ENCODE data around the gene TRAPPC4. TPM values are rescaled to one million over a fixed set of nuclear protein-coding genes. Genes with fewer than 3 reads are reported as not detected.
A peak's percentile ranks its signal among the peaks of the same experiment; 100 is the strongest.
"Not testable (repeated sequence)": the region's sequence is repeated elsewhere in the genome, so short reads cannot be mapped to it uniquely, and the experiment has no call there.

TRAPPC4 gene, protein sequence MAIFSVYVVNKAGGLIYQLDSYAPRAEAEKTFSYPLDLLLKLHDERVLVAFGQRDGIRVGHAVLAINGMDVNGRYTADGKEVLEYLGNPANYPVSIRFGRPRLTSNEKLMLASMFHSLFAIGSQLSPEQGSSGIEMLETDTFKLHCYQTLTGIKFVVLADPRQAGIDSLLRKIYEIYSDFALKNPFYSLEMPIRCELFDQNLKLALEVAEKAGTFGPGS
- 10 to 100 TPM; 43.0 to 82.8 (median 66.9) TPM for total RNA-seq

DNA sequence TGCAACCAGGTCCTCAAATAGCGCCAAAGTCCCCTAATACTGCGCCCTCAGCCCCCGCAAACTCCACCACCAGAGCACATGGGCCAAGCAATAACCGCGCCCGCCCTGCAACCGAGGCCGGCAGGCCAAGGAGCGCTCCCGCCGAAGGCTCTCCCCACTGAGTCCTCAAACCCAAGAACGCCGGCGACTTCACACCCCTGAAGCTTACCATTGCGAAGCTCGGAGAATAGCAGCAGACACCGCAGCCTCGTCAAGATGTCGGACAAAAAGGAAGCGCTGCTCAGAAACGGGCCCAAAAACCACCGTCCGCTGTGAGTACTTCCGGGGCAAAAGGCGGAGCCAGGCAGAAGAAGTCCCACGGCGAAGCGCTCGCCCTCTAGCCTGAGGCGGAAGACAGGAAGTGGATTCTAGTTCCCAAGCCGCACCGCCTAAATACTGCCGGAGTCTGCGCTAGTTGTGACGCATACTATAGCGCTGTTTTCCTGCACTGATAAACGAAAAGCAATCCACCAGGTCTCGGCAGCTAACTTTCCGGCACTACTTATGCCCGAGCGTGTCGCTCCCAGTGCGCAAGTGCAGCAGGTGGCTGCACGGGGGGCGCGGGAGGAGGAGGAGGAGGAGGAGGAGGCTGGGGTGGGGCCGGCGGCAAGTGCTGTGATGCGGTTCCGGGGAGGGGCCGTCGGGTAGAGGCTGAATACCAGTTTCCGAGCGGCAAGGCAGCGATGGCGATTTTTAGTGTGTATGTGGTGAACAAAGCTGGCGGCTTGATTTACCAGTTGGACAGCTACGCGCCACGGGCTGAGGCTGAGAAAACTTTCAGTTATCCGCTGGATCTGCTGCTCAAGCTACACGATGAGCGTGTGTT lies at the start of gene TRAPPC4, which contains the start of gene RPS25:
TSS of gene TRAPPC4 (plus strand) at position 693 of the 865 bp plus-strand sequence. CDS start at position 723, 30 bp downstream.
TSS of gene RPS25 (minus strand) at position 270 of the 865 bp plus-strand sequence. CDS start at position 211, 59 bp downstream.
- peaks cover 38 to 50% of the 10 kb centered on the region in 2 donors for H3K4me1 ChIP-seq
- peak; percentile 95 to 96 for ATAC-seq
- H3K27ac ChIP-seq = peak within 1 kb of the TSS; percentile 95 to 98 (median 98)
- H3K36me3 ChIP-seq = peaks cover 0 to 49% of the 10 kb centered on the region in 2 donors
- H3K9me3 ChIP-seq = no peaks in the 10 kb centered on the region
- TF ChIP-seq POLR2A (IDR thresholded peaks at IDR 0.05) = peak; percentile 85 to 88
- TF ChIP-seq, protein P1, sequence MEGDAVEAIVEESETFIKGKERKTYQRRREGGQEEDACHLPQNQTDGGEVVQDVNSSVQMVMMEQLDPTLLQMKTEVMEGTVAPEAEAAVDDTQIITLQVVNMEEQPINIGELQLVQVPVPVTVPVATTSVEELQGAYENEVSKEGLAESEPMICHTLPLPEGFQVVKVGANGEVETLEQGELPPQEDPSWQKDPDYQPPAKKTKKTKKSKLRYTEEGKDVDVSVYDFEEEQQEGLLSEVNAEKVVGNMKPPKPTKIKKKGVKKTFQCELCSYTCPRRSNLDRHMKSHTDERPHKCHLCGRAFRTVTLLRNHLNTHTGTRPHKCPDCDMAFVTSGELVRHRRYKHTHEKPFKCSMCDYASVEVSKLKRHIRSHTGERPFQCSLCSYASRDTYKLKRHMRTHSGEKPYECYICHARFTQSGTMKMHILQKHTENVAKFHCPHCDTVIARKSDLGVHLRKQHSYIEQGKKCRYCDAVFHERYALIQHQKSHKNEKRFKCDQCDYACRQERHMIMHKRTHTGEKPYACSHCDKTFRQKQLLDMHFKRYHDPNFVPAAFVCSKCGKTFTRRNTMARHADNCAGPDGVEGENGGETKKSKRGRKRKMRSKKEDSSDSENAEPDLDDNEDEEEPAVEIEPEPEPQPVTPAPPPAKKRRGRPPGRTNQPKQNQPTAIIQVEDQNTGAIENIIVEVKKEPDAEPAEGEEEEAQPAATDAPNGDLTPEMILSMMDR (IDR thresholded peaks at IDR 0.05 in 4 of 5, conservative IDR thresholded peaks at IDR 0.05 in 1 of 5) = no peak
- peak; percentile 94 to 96 for DNase-seq
- H3K4me3 ChIP-seq = peak within 1 kb of the TSS; percentile 70 to 99 (median 90)
- H3K27me3 ChIP-seq = no peaks in the 10 kb centered on the region
- in situ Hi-C loops (cut with MboI; ENCODE audit: low sequenced_read_pairs in 4 of 4) (no loop called here), intact Hi-C loops (cut with DNase I; ENCODE audit: low total_unique reads) (loop anchor here (1.0 to 5.0 kb wide), 2 partner anchors 20 to 91 kb away; partner anchors contain the start of genes BCL9L and CENATAC)

DNA sequence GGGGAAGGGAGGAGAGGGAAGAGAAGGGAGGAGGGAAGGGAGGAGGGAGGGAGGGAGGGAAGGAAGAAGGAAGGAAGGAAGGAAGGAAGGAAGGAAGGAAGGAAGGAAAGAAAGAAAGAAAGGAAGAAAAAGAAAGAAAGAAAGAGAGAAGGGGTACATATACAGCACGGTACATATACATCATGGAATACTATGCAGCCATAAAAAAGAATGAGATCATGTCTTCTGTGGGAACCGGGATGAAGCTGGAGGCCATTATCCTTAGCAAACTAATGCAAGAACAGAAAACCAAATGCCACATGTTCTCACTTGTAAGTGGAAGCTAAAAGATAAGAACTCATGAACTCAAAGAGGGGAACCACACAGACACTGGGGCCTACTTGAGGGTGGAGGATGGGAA lies 49.1 kb upstream of the TRAPPC4 start:
- in situ Hi-C loops (cut with MboI; ENCODE audit: low sequenced_read_pairs in 4 of 4); ATAC-seq; intact Hi-C loops (cut with DNase I; ENCODE audit: low total_unique reads); H3K36me3 ChIP-seq; H3K9me3 ChIP-seq; H3K4me3 ChIP-seq; H3K27me3 ChIP-seq; DNase-seq; H3K4me1 ChIP-seq; H3K27ac ChIP-seq: not testable (repeated sequence)

- H3K4me1 ChIP-seq = no peaks in the 10 kb centered on the region
- TF ChIP-seq, protein P1 (IDR thresholded peaks at IDR 0.05 in 4 of 5, conservative IDR thresholded peaks at IDR 0.05 in 1 of 5) = no peak
- TF ChIP-seq POLR2A (IDR thresholded peaks at IDR 0.05) = no peak
- DNase-seq = no peak
- no peak within 1 kb of the TSS for H3K4me3 ChIP-seq
- H3K27ac ChIP-seq = no peak within 1 kb of the TSS
- no peaks in the 10 kb centered on the region for H3K36me3 ChIP-seq
- no peak for ATAC-seq
- peaks cover 0 to 4% (median 3%) of the 10 kb centered on the region in 3 donors for H3K27me3 ChIP-seq
- intact Hi-C loops (cut with DNase I; ENCODE audit: low total_unique reads) = no loop called here
- in situ Hi-C loops (cut with MboI; ENCODE audit: low sequenced_read_pairs in 4 of 4) = no loop called here
- H3K9me3 ChIP-seq = no peaks in the 10 kb centered on the region
Measured at GRCh38 chr11:118971646-118972045, 46.9 kb upstream of the TRAPPC4 start, which contains the start of gene FOXR1. Gene FOXR1 (plus strand): TSS chr11:118971761. CDS start chr11:118971932, 171 bp downstream.

- ATAC-seq = no peak
- in situ Hi-C loops (cut with MboI; ENCODE audit: low sequenced_read_pairs in 4 of 4) (no loop called here), intact Hi-C loops (cut with DNase I; ENCODE audit: low total_unique reads) (no loop called here)
- Histone ChIP-seq H3K4me1 (no peaks in the 10 kb centered on the region), H3K27ac (no peak overlapping the region), H3K9me3 (no peaks in the 10 kb centered on the region), H3K36me3 (no peaks in the 10 kb centered on the region), H3K4me3 (no peak overlapping the region), H3K27me3 (peaks cover 0 to 4% (median 3%) of the 10 kb centered on the region in 3 donors)
- TF ChIP-seq, protein P1 (IDR thresholded peaks at IDR 0.05 in 4 of 5, conservative IDR thresholded peaks at IDR 0.05 in 1 of 5) = no peak
- TF ChIP-seq POLR2A (IDR thresholded peaks at IDR 0.05) = no peak
- DNase-seq = no peak
Measured at GRCh38 chr11:118973985-118974384, 44.6 kb upstream of the TRAPPC4 start.
